Measurements from ENCODE around the gene TBXAS1.

DNA sequence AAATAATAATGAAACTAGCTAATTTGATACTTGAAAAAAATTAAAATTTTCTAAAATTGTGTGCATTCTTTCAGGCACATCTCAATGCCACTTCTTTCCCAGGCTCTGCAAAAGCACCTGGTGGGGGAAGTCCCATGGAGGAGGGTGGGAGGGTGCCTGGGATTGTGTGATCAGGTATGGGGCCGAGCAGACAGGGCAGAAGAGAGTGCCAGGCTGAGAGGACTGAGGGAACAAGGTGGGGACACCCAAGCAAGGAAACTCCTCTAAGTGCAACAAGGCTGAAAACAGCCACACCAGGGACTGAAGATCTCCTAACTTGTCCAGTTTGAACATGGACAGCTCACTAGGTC is 219.9 kb downstream of the TBXAS1 start:
- TF ChIP-seq EP300 (conservative IDR thresholded peaks at IDR 0.05; ENCODE audit: poor library complexity, severe bottlenecking) (no peak), POLR2AphosphoS5 (IDR thresholded peaks at IDR 0.05) (no peak), MXI1 (conservative IDR thresholded peaks at IDR 0.05; ENCODE audit: poor library complexity, severe bottlenecking) (no peak)
- TF ChIP-seq, protein P1, sequence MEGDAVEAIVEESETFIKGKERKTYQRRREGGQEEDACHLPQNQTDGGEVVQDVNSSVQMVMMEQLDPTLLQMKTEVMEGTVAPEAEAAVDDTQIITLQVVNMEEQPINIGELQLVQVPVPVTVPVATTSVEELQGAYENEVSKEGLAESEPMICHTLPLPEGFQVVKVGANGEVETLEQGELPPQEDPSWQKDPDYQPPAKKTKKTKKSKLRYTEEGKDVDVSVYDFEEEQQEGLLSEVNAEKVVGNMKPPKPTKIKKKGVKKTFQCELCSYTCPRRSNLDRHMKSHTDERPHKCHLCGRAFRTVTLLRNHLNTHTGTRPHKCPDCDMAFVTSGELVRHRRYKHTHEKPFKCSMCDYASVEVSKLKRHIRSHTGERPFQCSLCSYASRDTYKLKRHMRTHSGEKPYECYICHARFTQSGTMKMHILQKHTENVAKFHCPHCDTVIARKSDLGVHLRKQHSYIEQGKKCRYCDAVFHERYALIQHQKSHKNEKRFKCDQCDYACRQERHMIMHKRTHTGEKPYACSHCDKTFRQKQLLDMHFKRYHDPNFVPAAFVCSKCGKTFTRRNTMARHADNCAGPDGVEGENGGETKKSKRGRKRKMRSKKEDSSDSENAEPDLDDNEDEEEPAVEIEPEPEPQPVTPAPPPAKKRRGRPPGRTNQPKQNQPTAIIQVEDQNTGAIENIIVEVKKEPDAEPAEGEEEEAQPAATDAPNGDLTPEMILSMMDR (IDR thresholded peaks at IDR 0.05; ENCODE audit: poor library complexity, severe bottlenecking), result no peak
- TF ChIP-seq, protein P2, sequence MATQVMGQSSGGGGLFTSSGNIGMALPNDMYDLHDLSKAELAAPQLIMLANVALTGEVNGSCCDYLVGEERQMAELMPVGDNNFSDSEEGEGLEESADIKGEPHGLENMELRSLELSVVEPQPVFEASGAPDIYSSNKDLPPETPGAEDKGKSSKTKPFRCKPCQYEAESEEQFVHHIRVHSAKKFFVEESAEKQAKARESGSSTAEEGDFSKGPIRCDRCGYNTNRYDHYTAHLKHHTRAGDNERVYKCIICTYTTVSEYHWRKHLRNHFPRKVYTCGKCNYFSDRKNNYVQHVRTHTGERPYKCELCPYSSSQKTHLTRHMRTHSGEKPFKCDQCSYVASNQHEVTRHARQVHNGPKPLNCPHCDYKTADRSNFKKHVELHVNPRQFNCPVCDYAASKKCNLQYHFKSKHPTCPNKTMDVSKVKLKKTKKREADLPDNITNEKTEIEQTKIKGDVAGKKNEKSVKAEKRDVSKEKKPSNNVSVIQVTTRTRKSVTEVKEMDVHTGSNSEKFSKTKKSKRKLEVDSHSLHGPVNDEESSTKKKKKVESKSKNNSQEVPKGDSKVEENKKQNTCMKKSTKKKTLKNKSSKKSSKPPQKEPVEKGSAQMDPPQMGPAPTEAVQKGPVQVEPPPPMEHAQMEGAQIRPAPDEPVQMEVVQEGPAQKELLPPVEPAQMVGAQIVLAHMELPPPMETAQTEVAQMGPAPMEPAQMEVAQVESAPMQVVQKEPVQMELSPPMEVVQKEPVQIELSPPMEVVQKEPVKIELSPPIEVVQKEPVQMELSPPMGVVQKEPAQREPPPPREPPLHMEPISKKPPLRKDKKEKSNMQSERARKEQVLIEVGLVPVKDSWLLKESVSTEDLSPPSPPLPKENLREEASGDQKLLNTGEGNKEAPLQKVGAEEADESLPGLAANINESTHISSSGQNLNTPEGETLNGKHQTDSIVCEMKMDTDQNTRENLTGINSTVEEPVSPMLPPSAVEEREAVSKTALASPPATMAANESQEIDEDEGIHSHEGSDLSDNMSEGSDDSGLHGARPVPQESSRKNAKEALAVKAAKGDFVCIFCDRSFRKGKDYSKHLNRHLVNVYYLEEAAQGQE (IDR thresholded peaks at IDR 0.05; ENCODE audit: borderline replicate concordance), result no peak

All from neural cell (in vitro differentiated cells).